ENCODE results near the gene ARRDC4.

DNA sequence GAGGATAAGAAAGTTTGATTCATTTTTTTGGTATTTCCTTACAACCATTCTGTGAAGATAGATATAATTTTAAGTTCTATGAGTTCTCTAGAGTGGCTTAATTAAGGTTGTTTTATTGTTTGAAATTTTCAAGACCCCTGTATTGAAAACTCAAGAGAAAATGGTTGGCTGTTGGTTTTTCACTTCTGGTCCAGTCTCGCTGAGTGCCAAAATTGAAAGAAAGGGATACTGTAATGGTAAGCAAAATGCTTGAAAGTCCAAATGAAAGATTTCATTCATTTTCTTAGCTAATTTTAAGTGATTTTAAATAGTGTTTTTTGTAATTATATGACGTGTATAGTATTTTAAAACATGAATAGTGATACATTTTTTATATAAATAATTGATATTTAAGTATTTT is 7.4 kb downstream of the ARRDC4 start:
- TF ChIP-seq EZH2 (IDR thresholded peaks at IDR 0.05; ENCODE audit: insufficient read depth, poor library complexity, severe bottlenecking) (no peak), EZH2phosphoT487 (IDR thresholded peaks at IDR 0.05; ENCODE audit: insufficient read depth, low read depth) (no peak)
